A549 (cell line): ENCODE measurements around the gene SRCAP. TPM values are rescaled to one million over a fixed set of nuclear protein-coding genes. Genes with fewer than 3 reads are reported as not detected.

ENCODE experiments used
- ATAC-seq, 2 experiments: fragments of 200-7000 bp in 1 of 2; fragments of >200 bp in 1 of 2; cut with Nextera tagmentation in 1 of 2; cut with Tn5 transposase in 1 of 2; 3 replicates each; pipeline versions ENCODE4 v1.8.0 to v1.9.1; 2018 to 2020; ENCODE audit warnings: mild to moderate bottlenecking in 1 of 2, moderate library complexity in 1 of 2
- CTCF ChIA-PET: fragments of 300-600 bp; sonication (Branson Sonifier 250); formaldehyde crosslinking; extraction: SDS; loops from one replicate; lab custom pipeline; 2021; ENCODE audit warnings: antibody characterized with exemption, inconsistent platforms; lab: Yijun Ruan, JAX
- POLR2A ChIA-PET: fragments of 350-600 bp; formaldehyde crosslinking; extraction: SDS; loops from one replicate; lab custom pipeline; 2021; ENCODE audit warnings: antibody characterized with exemption, inconsistent platforms; lab: Yijun Ruan, JAX
- DNase-seq, 2 experiments: peaks; one replicate each; pipeline versions ENCODE4 v3.0.0 to v3.0.0-alpha.2; 2011 to 2016; ENCODE audit warnings: low read depth in 1 of 2, low spot score in 1 of 2
- FAIRE-seq: peaks from 2 replicates; lab custom pipeline; 2011; peaks lifted over from hg19 to GRCh38; lab: Jason Lieb, UNC
- H3K27ac ChIP-seq, 2 experiments: fragments of >200 bp; sonication (Bioruptor Twin); formaldehyde crosslinking; 3 replicates each; pipeline ENCODE4 v1.5.1; 2016 to 2017
- H3K4me1 ChIP-seq: fragments of >200 bp; sonication (Bioruptor Twin); formaldehyde crosslinking; 3 replicates; pipeline ENCODE4 v1.6.1; 2016
- H3K4me2 ChIP-seq: fragments of >200 bp; sonication (Bioruptor Twin); formaldehyde crosslinking; 3 replicates; pipeline ENCODE4 v1.6.1; 2016
- H3K4me3 ChIP-seq: fragments of >200 bp; sonication (Bioruptor Twin); formaldehyde crosslinking; 3 replicates; pipeline ENCODE4 v1.5.1; 2016
- H3K9me3 ChIP-seq: fragments of >200 bp; sonication (Bioruptor Twin); formaldehyde crosslinking; 3 replicates; pipeline ENCODE4 v1.6.1; 2016
- ATOH8 ChIP-seq: fragments of 250-450 bp; sonication (Bioruptor Pico); IDR thresholded peaks from 2 replicates; pipeline ENCODE4 v1.5.0; 2020; ENCODE audit warnings: low read depth, mild to moderate bottlenecking, moderate library complexity
- CEBPB ChIP-seq, 2 experiments: fragments of >200 bp in 1 of 2; sonication (Bioruptor Twin) in 1 of 2; formaldehyde crosslinking in 1 of 2; IDR thresholded peaks; 2 replicates each; pipeline ENCODE4 v1.6.1; 2012 to 2016
- EHF ChIP-seq: fragments of 250-450 bp; sonication (Bioruptor Pico); IDR thresholded peaks from 2 replicates; pipeline ENCODE4 v1.5.0; 2020; ENCODE audit warnings: mild to moderate bottlenecking
- EP300 ChIP-seq, 2 experiments: fragments of >200 bp; sonication (Bioruptor Twin); formaldehyde crosslinking; IDR thresholded peaks; 2 replicates in 1 of 2; 3 replicates in 1 of 2; pipeline ENCODE4 v1.6.1; 2016 to 2017
- FOSB ChIP-seq: fragments of 250-450 bp; sonication (Bioruptor Pico); IDR thresholded peaks from 2 replicates; pipeline ENCODE4 v1.5.0; 2020; ENCODE audit warnings: mild to moderate bottlenecking, moderate library complexity
- FOSL2 ChIP-seq, 2 experiments: fragments of 450-650 bp in 1 of 2; fragments of >200 bp in 1 of 2; sonication (Bioruptor Twin) in 1 of 2; formaldehyde crosslinking; IDR thresholded peaks; 2 replicates each; pipeline versions ENCODE4 v1.5.0 to v1.6.1; 2016 to 2020; ENCODE audit warnings: mild to moderate bottlenecking in 1 of 2, moderate library complexity in 1 of 2
- HES2 ChIP-seq: fragments of >200 bp; sonication (Bioruptor Twin); formaldehyde crosslinking; IDR thresholded peaks from 2 replicates; pipeline ENCODE4 v1.6.1; 2016
- HMGXB4 ChIP-seq: fragments of 250-450 bp; sonication (Bioruptor Pico); IDR thresholded peaks from 2 replicates; pipeline ENCODE4 v1.5.0; 2021; ENCODE audit warnings: mild to moderate bottlenecking, moderate library complexity, borderline replicate concordance
- HOXB13 ChIP-seq: fragments of 250-450 bp; sonication (Bioruptor Pico); IDR thresholded peaks from 2 replicates; pipeline ENCODE4 v1.5.0; 2020; ENCODE audit warnings: low read depth, mild to moderate bottlenecking, moderate library complexity
- HOXB5 ChIP-seq: fragments of 250-450 bp; sonication (Bioruptor Pico); IDR thresholded peaks from 2 replicates; pipeline ENCODE4 v1.5.0; 2020; ENCODE audit warnings: mild to moderate bottlenecking, moderate library complexity
- JUNB ChIP-seq: fragments of >200 bp; sonication (Bioruptor Twin); formaldehyde crosslinking; IDR thresholded peaks from 2 replicates; pipeline ENCODE4 v1.6.1; 2016
- MAFK ChIP-seq: fragments of 450-650 bp; IDR thresholded peaks from 2 replicates; pipeline ENCODE4 v1.6.1; 2014; ENCODE audit not compliant: partially characterized antibody
- MAZ ChIP-seq: fragments of 150-350 bp; IDR thresholded peaks from 2 replicates; pipeline ENCODE4 v1.6.1; 2014; ENCODE audit warnings: antibody characterized with exemption, low read depth, low read length, borderline replicate concordance
- NFE2L2 ChIP-seq: fragments of 150-350 bp; conservative IDR thresholded peaks from 2 replicates; pipeline ENCODE4 v1.6.1; 2014; ENCODE audit warnings: low read length
- NPAS2 ChIP-seq: fragments of 250-450 bp; sonication (Bioruptor Pico); IDR thresholded peaks from 2 replicates; pipeline ENCODE4 v1.8.0; 2022; ENCODE audit warnings: mild to moderate bottlenecking, moderate library complexity, borderline replicate concordance
- NR3C1 ChIP-seq: fragments of >200 bp; sonication (Bioruptor Twin); formaldehyde crosslinking; IDR thresholded peaks from 3 replicates; pipeline ENCODE4 v1.6.1; 2017
- RARB ChIP-seq: fragments of 250-450 bp; sonication (Bioruptor Pico); IDR thresholded peaks from 2 replicates; pipeline ENCODE4 v1.8.0; 2021; ENCODE audit warnings: mild to moderate bottlenecking, moderate library complexity
- ZFP36 ChIP-seq: fragments of 450-650 bp; IDR thresholded peaks from 2 replicates; pipeline ENCODE4 v1.6.1; 2014; ENCODE audit warnings: borderline replicate concordance; ENCODE audit not compliant: partially characterized antibody
- ZSCAN20 ChIP-seq: fragments of 250-450 bp; sonication (Bioruptor Pico); IDR thresholded peaks from 2 replicates; pipeline ENCODE4 v1.8.0; 2022; ENCODE audit warnings: mild to moderate bottlenecking, moderate library complexity
- WGBS: methylation state at CpG from one replicate; pipeline ENCODE4 v1.1.6; 2017; ENCODE audit errors: missing lambda C conversion rate; 5-methylcytosine and 5-hydroxymethylcytosine counted together
- polyA plus RNA-seq, 4 experiments: library from polyadenylated mRNA; depleted of rRNA in 3 of 4; stranded (reverse); fragments of >200 nt; fragmentation: RNase III in 1 of 4; extraction: RNeasy Plus Mini Kit Qiagen cat#74134 plus additional on column Dnase treatment in 1 of 4; gene quantifications; 2 replicates in 3 of 4; 3 replicates in 1 of 4; pipeline ENCODE4 v1.2.3, GENCODE V29; 2011 to 2017
- TF ChIP-seq, protein P1 (sequence below): IDR thresholded peaks from 2 replicates; pipeline ENCODE4 v1.6.1; 2012
- TF ChIP-seq, protein P2 (sequence below): fragments of >200 bp; sonication (Bioruptor Twin); formaldehyde crosslinking; IDR thresholded peaks from 3 replicates; pipeline ENCODE4 v1.5.1; 2016

The SRCAP gene
- polyA plus RNA-seq, 2 of the 4 experiments (the other 2 are of a cell fraction): 6.2 to 19.9 TPM

DNA sequence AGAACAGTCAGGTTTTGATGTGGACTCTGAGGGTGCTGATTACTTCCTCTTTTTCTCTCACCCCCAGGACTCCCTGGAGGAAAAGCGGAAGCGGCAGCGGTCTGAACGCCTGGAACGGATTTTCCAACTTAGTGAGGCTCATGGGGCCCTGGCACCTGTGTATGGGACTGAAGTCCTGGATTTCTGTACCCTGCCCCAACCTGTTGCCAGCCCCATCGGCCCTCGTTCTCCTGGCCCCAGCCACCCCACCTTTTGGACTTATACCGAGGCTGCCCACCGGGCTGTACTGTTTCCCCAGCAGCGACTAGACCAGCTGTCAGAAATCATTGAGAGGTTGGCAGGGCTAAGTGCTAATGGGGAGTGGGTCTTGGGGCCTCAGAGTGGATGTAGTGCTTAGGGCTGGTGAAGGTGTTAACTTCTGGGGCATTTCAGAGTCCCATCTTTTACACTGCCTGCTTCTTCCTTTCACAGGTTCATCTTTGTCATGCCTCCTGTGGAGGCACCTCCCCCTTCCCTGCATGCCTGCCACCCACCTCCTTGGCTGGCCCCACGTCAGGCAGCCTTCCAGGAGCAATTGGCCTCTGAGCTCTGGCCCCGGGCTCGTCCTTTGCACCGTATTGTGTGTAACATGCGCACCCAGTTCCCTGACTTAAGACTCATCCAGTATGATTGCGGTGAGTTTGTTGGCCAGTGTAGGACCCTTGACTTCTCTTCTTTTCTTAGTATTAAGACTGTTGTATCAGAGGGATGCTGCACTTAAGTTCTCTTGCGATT, 30.1 kb downstream of the SRCAP start (continued):
- TF ChIP-seq FOSL2 (IDR thresholded peaks at IDR 0.05) (no peak), FOSL2 (CRISPR knock-in tag; IDR thresholded peaks at IDR 0.05) (no peak), ZSCAN20 (CRISPR knock-in tag) (no peak), NPAS2 (no peak)

- H3K4me3 ChIP-seq: no peak overlapping the region
- ATAC-seq (no peak), FAIRE-seq (no peak), DNase-seq (no peak)
- ChIA-PET CTCF (interaction anchor here (0.9 kb wide), 1 partner anchor 9 kb away, joined by 3 read pairs; a partner anchor contains a TSS), POLR2A (no interaction called here)
- H3K27ac ChIP-seq: no peak overlapping the region
- no peaks in the 10 kb centered on the region for H3K9me3 ChIP-seq
- WGBS: 94% methylated on average over 3 of the region's 3 CpGs
- no peak overlapping the region for H3K4me2 ChIP-seq
- TF ChIP-seq RARB (CRISPR knock-in tag): no peak
- TF ChIP-seq EP300 (IDR thresholded peaks at IDR 0.05): no peak
- TF ChIP-seq JUNB: no peak
- no peak for TF ChIP-seq FOSL2 (IDR thresholded peaks at IDR 0.05)
- TF ChIP-seq FOSL2 (CRISPR knock-in tag; IDR thresholded peaks at IDR 0.05): peak; percentile 48; the same call in 1 of the 2 replicates
- TF ChIP-seq MAFK: no peak
- no peaks in the 10 kb centered on the region for H3K4me1 ChIP-seq
Measured at GRCh38 chr16:30731411-30731810, 32.4 kb downstream of the SRCAP start.

DNA sequence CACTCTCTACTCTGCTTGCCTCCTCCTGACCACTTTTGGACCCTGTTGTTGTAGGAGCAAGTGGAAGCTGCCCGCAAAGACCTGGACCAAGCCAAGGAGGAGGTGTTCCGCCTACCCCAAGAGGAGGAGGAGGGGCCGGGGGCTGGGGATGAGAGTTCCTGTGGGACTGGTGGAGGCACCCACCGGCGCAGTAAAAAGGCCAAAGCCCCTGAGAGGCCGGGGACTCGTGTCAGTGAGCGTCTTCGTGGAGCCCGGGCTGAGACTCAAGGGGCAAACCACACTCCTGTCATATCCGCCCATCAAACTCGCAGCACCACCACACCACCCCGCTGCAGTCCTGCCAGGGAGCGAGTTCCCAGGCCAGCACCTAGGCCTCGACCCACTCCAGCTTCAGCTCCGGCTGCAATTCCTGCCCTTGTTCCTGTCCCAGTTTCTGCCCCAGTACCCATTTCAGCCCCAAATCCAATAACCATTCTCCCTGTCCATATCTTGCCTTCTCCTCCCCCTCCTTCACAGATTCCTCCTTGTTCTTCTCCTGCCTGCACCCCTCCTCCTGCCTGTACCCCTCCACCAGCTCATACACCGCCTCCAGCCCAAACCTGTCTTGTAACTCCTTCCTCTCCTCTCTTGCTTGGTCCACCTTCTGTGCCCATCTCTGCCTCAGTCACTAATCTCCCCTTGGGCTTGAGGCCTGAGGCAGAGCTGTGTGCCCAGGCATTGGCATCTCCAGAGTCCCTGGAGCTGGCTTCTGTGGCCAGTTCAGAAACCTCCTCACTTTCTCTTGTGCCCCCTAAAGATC, 38.2 kb downstream of the SRCAP start:
- POLR2A ChIA-PET: interaction anchor here (1.3 kb wide), 1 partner anchor 11 kb away, joined by 6 read pairs; the partner anchor contains the start of gene PHKG2
- CTCF ChIA-PET: interaction anchor here (1.1 to 1.8 kb wide), 6 partner anchors 10 to 46 kb away, joined by 3 to 6 read pairs (median 4); no protein-coding TSS in a partner anchor
- 96% methylated on average over 15 of the region's 17 CpGs for WGBS
- H3K4me2 ChIP-seq: no peak overlapping the region
- no peak for DNase-seq
- H3K4me3 ChIP-seq: no peak overlapping the region
- no peaks in the 10 kb centered on the region for H3K9me3 ChIP-seq
- no peak for TF ChIP-seq MAFK
- TF ChIP-seq RARB (CRISPR knock-in tag): no peak
- no peak for TF ChIP-seq NPAS2
- TF ChIP-seq HOXB13 (CRISPR knock-in tag): no peak
- TF ChIP-seq, protein P1, sequence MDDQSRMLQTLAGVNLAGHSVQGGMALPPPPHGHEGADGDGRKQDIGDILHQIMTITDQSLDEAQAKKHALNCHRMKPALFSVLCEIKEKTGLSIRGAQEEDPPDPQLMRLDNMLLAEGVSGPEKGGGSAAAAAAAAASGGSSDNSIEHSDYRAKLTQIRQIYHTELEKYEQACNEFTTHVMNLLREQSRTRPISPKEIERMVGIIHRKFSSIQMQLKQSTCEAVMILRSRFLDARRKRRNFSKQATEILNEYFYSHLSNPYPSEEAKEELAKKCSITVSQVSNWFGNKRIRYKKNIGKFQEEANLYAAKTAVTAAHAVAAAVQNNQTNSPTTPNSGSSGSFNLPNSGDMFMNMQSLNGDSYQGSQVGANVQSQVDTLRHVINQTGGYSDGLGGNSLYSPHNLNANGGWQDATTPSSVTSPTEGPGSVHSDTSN: no peak
- TF ChIP-seq ATOH8 (CRISPR knock-in tag): no peak
- TF ChIP-seq, protein P2, sequence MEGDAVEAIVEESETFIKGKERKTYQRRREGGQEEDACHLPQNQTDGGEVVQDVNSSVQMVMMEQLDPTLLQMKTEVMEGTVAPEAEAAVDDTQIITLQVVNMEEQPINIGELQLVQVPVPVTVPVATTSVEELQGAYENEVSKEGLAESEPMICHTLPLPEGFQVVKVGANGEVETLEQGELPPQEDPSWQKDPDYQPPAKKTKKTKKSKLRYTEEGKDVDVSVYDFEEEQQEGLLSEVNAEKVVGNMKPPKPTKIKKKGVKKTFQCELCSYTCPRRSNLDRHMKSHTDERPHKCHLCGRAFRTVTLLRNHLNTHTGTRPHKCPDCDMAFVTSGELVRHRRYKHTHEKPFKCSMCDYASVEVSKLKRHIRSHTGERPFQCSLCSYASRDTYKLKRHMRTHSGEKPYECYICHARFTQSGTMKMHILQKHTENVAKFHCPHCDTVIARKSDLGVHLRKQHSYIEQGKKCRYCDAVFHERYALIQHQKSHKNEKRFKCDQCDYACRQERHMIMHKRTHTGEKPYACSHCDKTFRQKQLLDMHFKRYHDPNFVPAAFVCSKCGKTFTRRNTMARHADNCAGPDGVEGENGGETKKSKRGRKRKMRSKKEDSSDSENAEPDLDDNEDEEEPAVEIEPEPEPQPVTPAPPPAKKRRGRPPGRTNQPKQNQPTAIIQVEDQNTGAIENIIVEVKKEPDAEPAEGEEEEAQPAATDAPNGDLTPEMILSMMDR: no peak
- TF ChIP-seq NFE2L2: no peak
- TF ChIP-seq FOSB (CRISPR knock-in tag): no peak
- TF ChIP-seq MAZ: no peak
- TF ChIP-seq EHF (CRISPR knock-in tag): no peak
- no peak for TF ChIP-seq NR3C1
- TF ChIP-seq HES2: no peak
- no peak for TF ChIP-seq HMGXB4 (CRISPR knock-in tag)
- no peak for TF ChIP-seq HOXB5
- TF ChIP-seq CEBPB (IDR thresholded peaks at IDR 0.05): no peak
- TF ChIP-seq ZFP36: no peak
- TF ChIP-seq JUNB: no peak
- H3K27ac ChIP-seq: no peak overlapping the region
- no peak for FAIRE-seq
- peaks cover 33% of the 10 kb centered on the region for H3K4me1 ChIP-seq
- ATAC-seq: no peak
